ENCODE data around the gene SAE1.

SAE1 gene

GRCh38 chr19:47197141-47197540 is 66.5 kb downstream of the SAE1 start:
- Mint-ChIP-seq H3K27me3 (no peaks in the 10 kb centered on the region), H3K4me1 (ENCODE audit: low read depth in 2 of 2) (peaks cover 1 to 5% of the 10 kb centered on the region in 2 donors), H3K36me3 (ENCODE audit: insufficient read depth) (peaks cover 26% of the 10 kb centered on the region), H3K4me3 (no peak overlapping the region), H3K9me3 (no peaks in the 10 kb centered on the region), H3K27ac (no peak overlapping the region)
- no peak for DNase-seq
- ATAC-seq (replicated peaks) = no peak

GRCh38 chr19:47200530-47200929 is 69.9 kb downstream of the SAE1 start:
- ATAC-seq (replicated peaks) (no peak), DNase-seq (no peak)
- H3K4me3 Mint-ChIP-seq = no peak overlapping the region
- H3K27ac Mint-ChIP-seq = no peak overlapping the region
- H3K4me1 Mint-ChIP-seq (ENCODE audit: low read depth in 2 of 2) = peaks cover 1 to 6% of the 10 kb centered on the region in 2 donors
- H3K36me3 Mint-ChIP-seq (ENCODE audit: insufficient read depth) = peaks cover 32% of the 10 kb centered on the region
- H3K27me3 Mint-ChIP-seq = no peaks in the 10 kb centered on the region
- no peaks in the 10 kb centered on the region for H3K9me3 Mint-ChIP-seq

DNA sequence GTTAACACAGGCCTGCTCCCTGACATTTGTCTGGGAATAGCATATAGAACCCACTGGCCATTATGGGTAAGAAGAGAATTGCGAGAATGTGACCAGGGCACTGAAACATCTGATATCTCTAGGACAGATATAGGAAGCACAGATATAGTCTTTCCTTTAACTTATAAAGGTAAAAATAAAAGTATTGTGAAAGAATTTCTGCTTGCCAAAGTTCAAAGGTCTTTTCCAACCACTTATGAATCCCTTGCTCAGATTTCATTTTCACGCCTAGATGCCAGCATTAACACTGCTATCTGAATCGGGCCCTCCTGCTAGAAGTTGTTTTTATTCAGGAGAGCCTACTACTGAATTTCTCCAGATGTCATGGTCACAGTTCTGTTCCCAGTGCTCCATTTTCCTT is 72.6 kb downstream of the SAE1 start:
- Mint-ChIP-seq H3K9me3 (no peaks in the 10 kb centered on the region), H3K36me3 (ENCODE audit: insufficient read depth) (peaks cover 33% of the 10 kb centered on the region), H3K4me3 (no peak overlapping the region), H3K27ac (peak overlapping the region in 1 of 2 donors; percentile 77), H3K4me1 (ENCODE audit: low read depth in 2 of 2) (peaks cover 1 to 6% of the 10 kb centered on the region in 2 donors), H3K27me3 (no peaks in the 10 kb centered on the region)
- DNase-seq (no peak), ATAC-seq (replicated peaks) (no peak)

DNA sequence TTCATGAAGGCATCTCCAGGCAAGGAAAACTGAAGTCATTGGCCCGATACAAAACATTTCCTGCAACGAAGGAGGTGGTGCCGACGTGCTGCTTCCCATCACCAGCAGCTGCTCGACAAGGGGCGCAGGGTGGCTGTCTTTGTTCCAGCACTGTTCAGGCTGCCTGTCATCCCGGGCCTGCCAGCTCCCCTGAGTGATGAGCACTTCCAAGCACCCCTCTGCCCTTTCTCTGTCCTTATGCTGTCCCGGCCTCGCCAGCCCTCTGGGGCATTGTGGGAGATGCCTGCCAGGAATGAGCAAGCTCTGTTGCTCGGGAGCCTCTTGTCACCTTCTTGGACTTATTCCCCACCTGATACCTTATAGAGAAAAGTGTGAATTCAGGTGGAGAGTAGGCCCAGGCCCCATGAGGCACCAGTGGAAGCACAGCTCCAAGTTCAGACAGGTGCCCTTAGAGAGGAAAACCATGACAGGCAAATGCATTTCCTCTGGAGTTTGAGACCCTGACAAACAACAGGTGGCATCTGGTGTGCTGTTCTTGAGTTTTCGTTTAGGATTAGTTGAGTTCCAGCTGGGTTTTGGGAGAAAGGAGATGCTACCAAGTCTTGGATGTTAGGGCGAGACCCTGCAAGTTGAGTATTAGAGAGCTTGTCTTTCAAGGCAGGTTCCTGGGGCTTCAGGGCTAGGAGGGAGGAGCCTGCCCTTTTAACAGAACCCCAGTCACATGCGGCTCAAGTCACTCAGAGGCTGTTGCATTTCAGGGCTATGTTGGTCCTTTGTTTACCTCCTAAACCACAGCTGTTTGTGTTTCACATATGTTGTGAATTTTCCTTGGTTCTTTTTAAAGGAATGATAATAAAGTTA is 78.9 kb downstream of the SAE1 start:
- H3K36me3 Mint-ChIP-seq (ENCODE audit: insufficient read depth) = peaks cover 25% of the 10 kb centered on the region
- no peak overlapping the region for H3K4me3 Mint-ChIP-seq
- H3K4me1 Mint-ChIP-seq (ENCODE audit: low read depth in 2 of 2) = peaks cover 5 to 6% of the 10 kb centered on the region in 2 donors
- H3K27me3 Mint-ChIP-seq = no peaks in the 10 kb centered on the region
- DNase-seq = no peak
- ATAC-seq (replicated peaks) = no peak
- H3K9me3 Mint-ChIP-seq = no peaks in the 10 kb centered on the region
- peak overlapping the region in 1 of 2 donors; percentile 46 for H3K27ac Mint-ChIP-seq

DNA sequence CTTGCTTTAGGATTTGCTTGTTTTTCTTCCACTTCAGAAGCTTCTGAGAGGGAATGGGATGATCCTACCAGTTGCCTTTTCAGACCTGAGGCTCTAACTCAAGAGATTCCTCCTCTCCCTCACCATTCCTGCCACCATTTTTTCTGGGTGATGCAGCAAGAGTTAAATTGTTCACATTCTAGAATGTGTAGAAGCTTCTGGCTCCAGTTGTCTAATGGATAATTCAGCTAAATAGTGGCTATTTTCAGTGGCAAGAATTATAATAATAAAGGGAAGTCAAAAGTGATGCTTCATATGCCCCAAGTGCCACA is 79.5 kb downstream of the SAE1 start:
- ATAC-seq (replicated peaks) (no peak), DNase-seq (no peak)
- Mint-ChIP-seq H3K4me3 (no peak overlapping the region), H3K36me3 (ENCODE audit: insufficient read depth) (peaks cover 25% of the 10 kb centered on the region), H3K4me1 (ENCODE audit: low read depth in 2 of 2) (peaks cover 5 to 6% of the 10 kb centered on the region in 2 donors), H3K27ac (no peak overlapping the region), H3K27me3 (no peaks in the 10 kb centered on the region), H3K9me3 (no peaks in the 10 kb centered on the region)

DNA sequence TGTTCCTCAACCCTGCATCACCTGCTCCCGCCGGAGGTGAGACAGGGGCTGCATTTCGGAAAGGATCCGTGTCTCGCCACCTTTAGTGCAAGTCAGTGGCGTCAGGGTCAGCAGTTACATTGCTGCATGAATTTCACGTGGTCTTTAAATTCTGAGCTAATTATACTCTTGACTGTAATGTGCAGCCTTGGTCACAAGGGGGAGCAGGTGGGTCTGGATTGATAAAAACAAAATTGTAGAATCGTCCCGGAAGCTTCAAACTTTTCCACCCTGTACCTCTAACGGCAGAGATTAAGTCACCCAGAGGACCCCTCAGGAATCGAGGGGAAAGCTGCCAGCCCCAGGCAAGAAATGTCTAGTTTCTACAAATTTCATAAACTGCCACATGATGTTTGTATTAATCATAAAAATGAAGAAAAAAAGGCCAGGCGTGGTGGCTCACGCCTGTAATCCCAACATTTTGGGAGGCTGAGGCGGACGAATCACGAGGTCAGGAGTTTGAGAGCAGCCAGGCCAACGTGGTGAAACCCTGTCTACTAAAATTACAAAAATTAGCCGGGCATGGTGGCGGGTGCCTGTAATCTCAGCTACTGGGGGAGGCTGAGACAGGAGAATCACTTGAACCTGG is 80.2 kb downstream of the SAE1 start:
- ATAC-seq (replicated peaks) (peak; percentile 89), DNase-seq (peak; percentile 77 to 87 (median 82))
- H3K4me1 Mint-ChIP-seq (ENCODE audit: low read depth in 2 of 2) = peaks cover 5 to 6% of the 10 kb centered on the region in 2 donors
- H3K27ac Mint-ChIP-seq = peak overlapping the region in 1 of 2 donors; percentile 38
- H3K9me3 Mint-ChIP-seq = no peaks in the 10 kb centered on the region
- no peak overlapping the region for H3K4me3 Mint-ChIP-seq
- no peaks in the 10 kb centered on the region for H3K27me3 Mint-ChIP-seq
- H3K36me3 Mint-ChIP-seq (ENCODE audit: insufficient read depth) = peaks cover 25% of the 10 kb centered on the region

DNA sequence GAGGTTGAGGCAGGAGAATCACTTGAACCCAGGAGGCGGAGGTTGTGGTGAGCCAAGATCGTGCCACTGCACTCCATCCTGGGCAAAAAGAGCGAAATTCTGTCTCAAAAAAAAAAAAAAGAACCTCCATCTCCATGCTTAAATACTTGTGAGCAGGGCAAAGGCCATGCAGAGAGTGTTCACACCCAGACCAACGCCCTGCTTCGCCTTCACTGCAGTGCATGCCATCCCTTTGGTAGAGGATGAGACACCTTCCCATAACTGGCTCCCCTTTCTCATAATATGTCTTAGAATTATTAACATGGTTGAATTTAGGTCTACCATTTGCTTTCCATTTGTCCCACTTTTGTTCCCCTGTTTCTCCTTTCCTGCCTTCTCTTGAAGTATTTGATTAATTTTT is 84.9 kb downstream of the SAE1 start:
- no peaks in the 10 kb centered on the region for H3K9me3 Mint-ChIP-seq
- peaks cover 3 to 4% of the 10 kb centered on the region in 2 donors for H3K4me1 Mint-ChIP-seq (ENCODE audit: low read depth in 2 of 2)
- no peaks in the 10 kb centered on the region for H3K27me3 Mint-ChIP-seq
- H3K4me3 Mint-ChIP-seq = no peak overlapping the region
- ATAC-seq (replicated peaks) (no peak), DNase-seq (no peak)
- H3K36me3 Mint-ChIP-seq (ENCODE audit: insufficient read depth) = peaks cover 13% of the 10 kb centered on the region
- no peak overlapping the region for H3K27ac Mint-ChIP-seq

- H3K4me1 Mint-ChIP-seq (ENCODE audit: low read depth in 2 of 2) = peaks cover 5 to 8% of the 10 kb centered on the region in 2 donors
- no peaks in the 10 kb centered on the region for H3K27me3 Mint-ChIP-seq
- ATAC-seq (replicated peaks) = no peak
- no peak overlapping the region for H3K4me3 Mint-ChIP-seq
- DNase-seq = no peak
- H3K9me3 Mint-ChIP-seq = no peaks in the 10 kb centered on the region
- peaks cover 44% of the 10 kb centered on the region for H3K36me3 Mint-ChIP-seq (ENCODE audit: insufficient read depth)
- no peak overlapping the region for H3K27ac Mint-ChIP-seq
Measured at GRCh38 chr19:47221080-47221841, 90.6 kb downstream of the SAE1 start.

DNA sequence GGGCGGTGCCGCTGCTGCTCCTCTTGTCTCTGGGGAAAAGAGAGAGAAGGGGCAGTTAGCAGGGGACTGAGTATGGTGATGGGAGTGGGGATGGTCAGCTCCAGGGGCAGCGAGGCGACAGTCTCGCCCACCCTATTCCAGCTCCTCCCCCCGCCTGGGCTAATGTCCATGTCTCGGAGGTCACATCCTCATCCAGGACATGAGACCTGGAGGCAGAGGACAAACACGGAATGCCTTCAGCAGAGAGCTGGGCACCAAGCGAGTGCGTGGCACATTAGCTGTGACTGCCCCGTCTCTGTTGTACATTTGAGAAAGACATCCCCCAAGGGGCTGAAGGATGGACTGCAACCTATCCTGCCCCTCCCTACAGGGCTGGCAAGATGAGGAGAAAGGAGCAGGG is 91.3 kb downstream of the SAE1 start:
- no peak overlapping the region for H3K27ac Mint-ChIP-seq
- no peak for DNase-seq
- H3K36me3 Mint-ChIP-seq (ENCODE audit: insufficient read depth) = peaks cover 50% of the 10 kb centered on the region
- H3K4me1 Mint-ChIP-seq (ENCODE audit: low read depth in 2 of 2) = peaks cover 5 to 11% of the 10 kb centered on the region in 2 donors
- no peak overlapping the region for H3K4me3 Mint-ChIP-seq
- H3K27me3 Mint-ChIP-seq = no peaks in the 10 kb centered on the region
- ATAC-seq (replicated peaks) = no peak
- no peaks in the 10 kb centered on the region for H3K9me3 Mint-ChIP-seq

DNA sequence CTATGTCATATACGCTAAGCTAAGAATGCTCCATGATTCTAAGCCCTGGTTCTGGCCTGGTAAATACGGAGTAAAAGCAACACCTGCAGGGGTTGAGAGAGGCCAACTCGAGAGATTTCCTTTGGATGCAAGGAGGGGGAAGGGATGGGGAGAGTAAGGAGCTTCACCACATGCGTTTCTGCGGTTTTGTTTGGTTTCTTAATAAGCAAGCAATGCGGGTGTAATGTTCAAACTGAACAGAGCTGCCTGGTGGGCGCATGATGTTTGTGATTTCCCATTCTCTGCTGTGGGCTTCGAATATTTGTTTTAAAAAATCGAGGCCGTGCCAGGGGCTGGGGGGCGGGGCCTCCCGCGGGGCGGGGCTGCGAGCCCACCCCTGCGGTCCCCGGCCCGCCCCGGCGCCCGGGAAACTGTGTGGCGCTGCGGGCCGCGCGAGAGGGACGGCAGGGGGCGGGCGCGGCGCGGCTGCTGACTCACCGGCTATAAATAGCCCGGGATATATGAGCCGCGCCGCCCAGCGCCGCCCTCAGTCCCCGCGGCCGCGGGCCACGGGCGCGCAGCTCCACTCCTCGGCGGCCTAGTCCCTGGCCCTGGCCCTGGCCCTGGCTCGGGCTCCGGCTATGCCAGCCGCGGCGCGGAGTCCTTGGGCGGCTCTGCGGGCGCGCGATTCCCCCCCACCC is 95.3 kb downstream of the SAE1 start:
- peak overlapping the region; percentile 55 to 64 for H3K4me3 Mint-ChIP-seq
- peak overlapping the region; percentile 65 to 88 for H3K27ac Mint-ChIP-seq
- peaks cover 49% of the 10 kb centered on the region for H3K36me3 Mint-ChIP-seq (ENCODE audit: insufficient read depth)
- DNase-seq (peak; percentile 85 to 89 (median 89)), ATAC-seq (replicated peaks) (peak; percentile 51)
- H3K9me3 Mint-ChIP-seq = no peaks in the 10 kb centered on the region
- peaks cover 10 to 19% of the 10 kb centered on the region in 2 donors for H3K4me1 Mint-ChIP-seq (ENCODE audit: low read depth in 2 of 2)
- no peaks in the 10 kb centered on the region for H3K27me3 Mint-ChIP-seq

DNA sequence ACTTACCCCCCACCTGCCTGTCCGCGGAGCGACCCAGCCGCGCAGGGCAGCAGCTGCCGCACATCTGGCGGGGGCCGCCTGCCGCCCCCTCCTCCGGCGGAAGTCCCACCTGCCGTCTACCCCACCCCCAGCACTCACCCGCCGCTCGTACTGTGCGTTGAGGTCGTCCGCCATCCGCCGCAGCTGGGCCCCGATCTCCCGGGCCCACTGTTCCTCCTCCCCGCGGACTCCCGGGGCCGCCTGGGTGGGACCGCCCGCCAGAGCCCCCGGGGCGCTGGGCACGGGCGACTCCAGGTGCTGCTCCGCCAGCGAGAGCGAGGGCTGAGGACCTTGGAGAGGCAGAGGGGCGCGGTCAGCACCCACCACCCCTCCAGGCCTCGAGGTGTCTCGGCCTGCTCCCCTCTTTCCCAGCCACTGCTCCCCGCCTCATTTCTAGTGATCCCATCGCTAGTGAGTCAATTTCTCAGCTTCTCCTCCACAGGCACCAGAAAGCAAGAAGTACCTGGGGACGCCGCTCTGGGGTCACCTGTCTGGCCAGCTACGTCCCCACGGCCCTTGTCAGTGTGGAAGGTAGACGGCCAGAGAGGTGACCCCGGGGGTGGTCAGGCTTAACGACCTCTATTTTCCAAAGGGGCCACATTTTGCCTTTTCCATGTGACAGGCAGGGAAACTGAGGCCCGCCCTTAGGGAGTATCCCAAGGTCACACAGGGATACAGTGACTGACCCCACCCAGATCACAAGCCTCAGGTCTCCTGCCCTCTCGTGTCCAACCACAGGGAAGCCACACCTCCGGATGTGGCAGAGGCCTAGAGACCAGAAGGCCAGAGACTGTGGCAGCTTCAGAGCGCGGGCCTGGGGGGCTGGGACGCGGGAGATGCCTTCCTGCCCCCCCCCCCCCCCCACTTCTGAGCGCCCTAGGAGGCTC is 96.1 kb downstream of the SAE1 start:
- Mint-ChIP-seq H3K27ac (peak overlapping the region in 1 of 2 donors; percentile 86), H3K36me3 (ENCODE audit: insufficient read depth) (peaks cover 54% of the 10 kb centered on the region), H3K4me3 (no peak overlapping the region), H3K27me3 (no peaks in the 10 kb centered on the region), H3K4me1 (ENCODE audit: low read depth in 2 of 2) (peaks cover 14 to 24% of the 10 kb centered on the region in 2 donors), H3K9me3 (no peaks in the 10 kb centered on the region)
- ATAC-seq (replicated peaks) (peak; percentile 0), DNase-seq (peak; percentile 37 to 43 (median 38))

- no peaks in the 10 kb centered on the region for H3K27me3 Mint-ChIP-seq
- peaks cover 53% of the 10 kb centered on the region for H3K36me3 Mint-ChIP-seq (ENCODE audit: insufficient read depth)
- H3K27ac Mint-ChIP-seq = peak overlapping the region in 1 of 2 donors; percentile 86
- H3K4me1 Mint-ChIP-seq (ENCODE audit: low read depth in 2 of 2) = peaks cover 20 to 26% of the 10 kb centered on the region in 2 donors
- peak in 2 of 3 experiments; percentile 27 to 31 for DNase-seq
- no peak overlapping the region for H3K4me3 Mint-ChIP-seq
- H3K9me3 Mint-ChIP-seq = no peaks in the 10 kb centered on the region
- ATAC-seq (replicated peaks) = no peak
Measured at GRCh38 chr19:47227352-47228167, 96.9 kb downstream of the SAE1 start.
